Endothelial cell of hepatic sinusoid (primary cell): ENCODE data around the gene AQP6.

Experiments
- in situ Hi-C: cut with HindIII; loops from 2 replicates; pipeline ENCODE4 v1.10.0; 2017; ENCODE audit warnings: low sequenced_read_pairs

Gene AQP6

DNA sequence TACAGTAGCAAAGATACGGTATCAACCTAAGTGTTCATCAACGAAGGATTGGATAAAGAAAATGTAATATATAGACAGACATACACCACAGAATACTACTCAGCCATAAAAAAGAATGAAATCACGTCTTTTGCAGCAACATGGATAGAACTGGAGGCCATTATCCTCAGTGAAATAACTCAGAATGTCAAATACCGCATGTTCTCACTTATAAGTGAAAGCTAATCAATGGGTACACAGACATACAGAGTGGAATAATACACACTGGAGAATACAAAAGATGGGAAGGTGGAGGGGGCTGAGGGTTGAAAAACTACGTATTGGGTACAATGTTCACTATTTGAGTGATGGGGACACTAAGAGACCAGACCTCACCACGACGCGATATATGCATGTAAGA, 51.5 kb downstream of the AQP6 start:
- in situ Hi-C loops: no loop called here

GRCh38 chr12:50024805-50025186, 52.0 kb downstream of the AQP6 start:
- in situ Hi-C loops: no loop called here

DNA sequence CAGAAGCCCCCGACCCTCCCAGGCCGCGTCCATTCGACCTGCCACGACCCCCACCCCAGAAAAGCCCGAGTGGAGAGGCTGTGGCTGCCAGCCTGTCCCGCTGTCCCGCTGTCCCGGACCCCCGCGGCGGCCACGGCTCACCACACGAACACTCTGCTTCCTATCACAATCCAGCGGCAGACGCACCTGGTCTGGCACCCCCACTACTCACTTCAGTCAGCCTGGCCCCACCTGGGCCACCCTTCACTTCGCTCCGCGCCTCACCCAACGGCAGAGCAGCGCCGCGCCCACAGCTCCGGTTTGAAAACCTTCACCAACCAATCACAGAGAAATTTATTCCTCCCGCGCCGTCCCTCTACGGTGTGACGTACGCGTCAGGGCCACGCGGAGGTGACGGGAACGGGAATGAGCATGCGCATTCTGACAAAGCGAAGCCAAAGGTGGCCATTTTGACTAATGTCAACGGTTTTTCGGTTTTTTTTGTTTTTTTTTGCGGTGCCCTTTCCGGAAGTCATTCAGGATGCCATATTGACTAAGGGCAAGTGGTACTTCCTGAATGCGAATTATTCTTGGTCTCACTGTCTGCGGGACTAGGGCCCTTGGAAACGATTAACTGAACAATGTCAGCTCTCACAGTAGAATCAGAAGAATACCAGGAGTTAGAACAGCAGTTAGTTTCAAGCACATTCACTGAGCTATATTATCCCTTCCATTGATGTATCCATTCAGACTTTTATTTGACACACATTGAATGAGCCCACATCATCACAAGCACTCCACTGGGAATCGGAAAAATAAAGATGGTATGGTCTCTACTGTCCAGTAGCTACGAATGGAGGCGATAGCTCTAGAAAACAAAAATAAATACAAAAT, 52.7 kb downstream of the AQP6 start, which contains the start of gene RACGAP1:
TSS of gene RACGAP1 (minus strand) at position 308 of the 873 bp plus-strand sequence. CDS start 8,779 bp downstream, outside the sequence.
- in situ Hi-C loops: no loop called here

DNA sequence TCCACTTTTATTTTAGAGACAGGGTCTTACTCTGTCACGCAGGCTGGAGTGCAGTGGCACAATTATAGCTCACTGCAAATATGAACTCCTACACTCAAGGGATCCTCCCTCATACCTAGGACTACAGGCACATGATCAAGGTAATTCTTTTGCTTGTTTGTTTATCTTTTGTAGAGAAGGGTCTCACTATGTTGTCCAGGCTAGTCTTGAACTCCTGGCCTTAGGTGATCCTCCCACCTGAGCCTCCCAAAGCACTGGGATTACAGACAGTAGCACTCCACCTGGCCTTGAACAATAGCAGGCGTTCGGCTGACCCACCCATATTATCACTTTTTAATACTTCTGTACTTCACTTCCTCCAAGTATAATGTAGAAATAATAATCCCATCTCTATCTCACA, 53.9 kb downstream of the AQP6 start:
- in situ Hi-C loops: no loop called here
